ENCODE measurements around the gene MAGEB2.

DNA sequence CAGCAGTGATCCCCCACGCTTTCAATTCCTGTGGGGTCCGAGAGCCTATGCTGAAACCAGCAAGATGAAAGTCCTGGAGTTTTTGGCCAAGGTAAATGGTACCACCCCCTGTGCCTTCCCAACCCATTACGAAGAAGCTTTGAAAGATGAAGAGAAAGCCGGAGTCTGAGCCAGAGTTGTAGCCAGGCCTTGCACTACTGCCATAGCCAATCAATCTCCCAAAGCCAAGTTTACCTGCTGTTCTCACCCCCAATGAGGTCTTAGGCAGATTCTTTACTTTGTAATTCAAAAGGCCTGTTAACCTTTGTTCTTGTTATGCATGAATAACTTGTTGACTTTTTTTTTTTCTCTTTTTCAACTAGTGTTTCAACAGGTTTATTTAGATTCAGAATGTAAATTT lies 4.0 kb downstream of the MAGEB2 start:
- TF ChIP-seq, protein P1, sequence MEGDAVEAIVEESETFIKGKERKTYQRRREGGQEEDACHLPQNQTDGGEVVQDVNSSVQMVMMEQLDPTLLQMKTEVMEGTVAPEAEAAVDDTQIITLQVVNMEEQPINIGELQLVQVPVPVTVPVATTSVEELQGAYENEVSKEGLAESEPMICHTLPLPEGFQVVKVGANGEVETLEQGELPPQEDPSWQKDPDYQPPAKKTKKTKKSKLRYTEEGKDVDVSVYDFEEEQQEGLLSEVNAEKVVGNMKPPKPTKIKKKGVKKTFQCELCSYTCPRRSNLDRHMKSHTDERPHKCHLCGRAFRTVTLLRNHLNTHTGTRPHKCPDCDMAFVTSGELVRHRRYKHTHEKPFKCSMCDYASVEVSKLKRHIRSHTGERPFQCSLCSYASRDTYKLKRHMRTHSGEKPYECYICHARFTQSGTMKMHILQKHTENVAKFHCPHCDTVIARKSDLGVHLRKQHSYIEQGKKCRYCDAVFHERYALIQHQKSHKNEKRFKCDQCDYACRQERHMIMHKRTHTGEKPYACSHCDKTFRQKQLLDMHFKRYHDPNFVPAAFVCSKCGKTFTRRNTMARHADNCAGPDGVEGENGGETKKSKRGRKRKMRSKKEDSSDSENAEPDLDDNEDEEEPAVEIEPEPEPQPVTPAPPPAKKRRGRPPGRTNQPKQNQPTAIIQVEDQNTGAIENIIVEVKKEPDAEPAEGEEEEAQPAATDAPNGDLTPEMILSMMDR (IDR thresholded peaks at IDR 0.05 in 8 of 11, conservative IDR thresholded peaks at IDR 0.05 in 3 of 11) = no peak
- no peak for TF ChIP-seq POLR2A (IDR thresholded peaks at IDR 0.05)

All from spleen (tissue), 7 donors.